NK-92 (cell line): ENCODE measurements around the gene CNN1.
"Not testable (repeated sequence)": the region's sequence is repeated elsewhere in the genome, so short reads cannot be mapped to it uniquely, and the experiment has no call there.

Experiments
- DNase-seq: peaks from one replicate; lab custom pipeline; 2025; ENCODE audit not compliant: unreplicated experiment; lab: John Stamatoyannopoulos, UW

The CNN1 gene

GRCh38 chr19:11598746-11599145, 60.1 kb downstream of the CNN1 start:
- DNase-seq, result no peak

- not testable (repeated sequence) for DNase-seq
These were observed 61.1 kb downstream of the CNN1 start for GRCh38 chr19:11599704-11600103.
